Transverse colon (tissue), 3 donors: ENCODE measurements around the gene CD244.

ENCODE experiments used
- CTCF ChIP-seq, 5 experiments: fragments of 200-600 bp in 3 of 5; fragments of 450-650 bp in 2 of 5; sonication (generic) in 3 of 5; IDR thresholded peaks; 1 replicate in 2 of 5; 2 replicates in 3 of 5; pipeline ENCODE4 v1.5.1; 2016 to 2017; ENCODE audit warnings: antibody characterized with exemption in 5 of 5, inconsistent platforms in 3 of 5, mild to moderate bottlenecking in 2 of 5, moderate library complexity in 1 of 5
- EP300 ChIP-seq: sonication (generic); formaldehyde crosslinking; IDR thresholded peaks from one replicate; pipeline ENCODE4 v1.6.1; 2017; ENCODE audit warnings: antibody characterized with exemption, low read depth

- TF ChIP-seq CTCF (IDR thresholded peaks at IDR 0.05), result no peak
- TF ChIP-seq EP300, result no peak
Measured at GRCh38 chr1:160794376-160794775, 68.3 kb downstream of the CD244 start.
